GM23248 (cell line): ENCODE data around the gene RBFOX1.

ENCODE experiments used
- EZH2 ChIP-seq: fragments of 200-600 bp; sonication (generic); IDR thresholded peaks from 2 replicates; pipeline ENCODE4 v1.6.1; 2018; ENCODE audit warnings: antibody characterized with exemption, mild to moderate bottlenecking; ENCODE audit not compliant: insufficient read depth, poor library complexity, severe bottlenecking
- EZH2phosphoT487 ChIP-seq: fragments of 200-600 bp; sonication (generic); IDR thresholded peaks from 2 replicates; pipeline ENCODE4 v1.6.1; 2018; ENCODE audit warnings: antibody characterized with exemption, moderate library complexity, mild to moderate bottlenecking, low read depth; ENCODE audit not compliant: insufficient read depth

GRCh38 chr16:7335991-7336634 is 3.5 kb downstream of the RBFOX1 start:
- TF ChIP-seq EZH2phosphoT487 (no peak), EZH2 (no peak)
